Activated T-cell treated with anti-CD3 and anti-CD28 coated beads, Interleukin-2, amount 50 U/mL, for 4 hours (primary cell): ENCODE results near the gene FAM114A2. TPM values are rescaled to one million over a fixed set of nuclear protein-coding genes. Genes with fewer than 3 reads are reported as not detected.
"Not testable (repeated sequence)": the region's sequence is repeated elsewhere in the genome, so short reads cannot be mapped to it uniquely, and the experiment has no call there.

ENCODE experiments used
- ATAC-seq, 2 donors: fragments of 200-7000 bp; cut with Tn5 transposase; one replicate each; pipeline ENCODE4 v1.10.0; 2021
- DNase-seq: peaks from one replicate; pipeline ENCODE4 v3.0.0-alpha.2; 2020
- H3K27me3 Mint-ChIP-seq: one replicate; pipeline ENCODE4 v1.8.0; 2021; ENCODE audit warnings: low read depth, mixed read lengths
- H3K36me3 Mint-ChIP-seq: one replicate; pipeline ENCODE4 v1.8.0; 2022; ENCODE audit warnings: mixed read lengths; ENCODE audit not compliant: insufficient read depth
- H3K4me1 Mint-ChIP-seq: one replicate; pipeline ENCODE4 v1.8.0; 2021; ENCODE audit warnings: low read depth, mixed read lengths
- H3K4me3 Mint-ChIP-seq: one replicate; pipeline ENCODE4 v1.8.0; 2021; ENCODE audit warnings: mild to moderate bottlenecking, moderate library complexity, mixed read lengths
- H3K9me3 Mint-ChIP-seq: one replicate; pipeline ENCODE4 v1.8.0; 2021; ENCODE audit warnings: mixed read lengths
- total RNA-seq, 3 donors: library from RNA; stranded (reverse); gene quantifications; one replicate each; pipeline ENCODE4 v1.2.1, GENCODE V29; 2021

FAM114A2 gene
- total RNA-seq, 3 donors from 2014 or later, result 21.7 to 25.6 (median 24.3) TPM

DNA sequence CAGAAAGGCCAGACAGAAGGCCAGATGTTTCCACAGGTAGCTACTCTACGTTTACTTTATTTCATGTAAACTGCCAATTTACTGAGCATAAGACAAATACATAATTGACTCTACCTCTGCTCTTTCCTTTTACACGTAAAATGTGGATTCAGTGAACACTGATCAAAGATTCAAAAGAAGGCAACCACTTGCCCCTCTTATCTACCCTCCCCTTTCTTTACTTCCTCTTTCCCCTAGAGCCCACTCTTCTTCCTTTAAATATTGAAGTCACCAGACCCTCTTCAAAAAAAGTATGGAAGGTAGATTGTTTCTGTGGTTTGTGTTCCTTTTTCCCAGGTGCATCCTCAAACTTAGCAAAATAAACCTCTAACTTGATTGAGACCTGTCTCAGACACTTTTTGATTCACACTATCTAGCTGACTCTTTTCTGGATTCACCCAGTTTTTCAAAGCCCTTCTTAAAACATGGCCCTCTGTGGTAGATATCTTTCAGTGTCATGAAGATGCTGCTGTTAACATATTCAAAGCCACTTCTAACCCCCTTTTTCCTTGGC, 6.7 kb downstream of the FAM114A2 start:
- no peak for DNase-seq
- peaks cover 4% of the 10 kb centered on the region for H3K4me1 Mint-ChIP-seq
- peaks cover 41% of the 10 kb centered on the region for H3K36me3 Mint-ChIP-seq
- no peak for ATAC-seq
- H3K27me3 Mint-ChIP-seq, result no peaks in the 10 kb centered on the region
- no peaks in the 10 kb centered on the region for H3K9me3 Mint-ChIP-seq
- H3K4me3 Mint-ChIP-seq, result no peak overlapping the region

DNA sequence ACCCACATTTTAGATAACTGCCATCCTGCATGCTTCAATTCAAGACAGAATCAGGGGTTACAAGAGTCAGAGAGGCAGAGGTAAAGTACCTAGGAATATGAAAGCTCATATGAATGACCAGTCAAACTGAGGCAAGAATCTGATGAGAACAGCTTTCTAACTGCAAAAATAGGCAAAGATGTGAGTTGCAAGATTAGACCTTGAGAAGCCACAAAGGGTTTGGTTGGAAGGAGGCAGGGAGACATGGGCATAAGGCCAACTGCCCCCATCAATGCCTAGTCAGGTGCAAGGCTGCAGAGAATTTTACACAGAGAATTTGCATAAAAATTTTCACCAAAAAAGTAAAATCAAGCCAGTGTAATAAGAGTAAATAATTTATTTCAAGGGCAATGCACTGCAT, 12.8 kb downstream of the FAM114A2 start:
- Mint-ChIP-seq H3K4me3 (no peak overlapping the region), H3K36me3 (peaks cover 55% of the 10 kb centered on the region), H3K9me3 (no peaks in the 10 kb centered on the region), H3K27me3 (no peaks in the 10 kb centered on the region), H3K4me1 (no peaks in the 10 kb centered on the region)
- ATAC-seq, result no peak
- DNase-seq, result no peak

DNA sequence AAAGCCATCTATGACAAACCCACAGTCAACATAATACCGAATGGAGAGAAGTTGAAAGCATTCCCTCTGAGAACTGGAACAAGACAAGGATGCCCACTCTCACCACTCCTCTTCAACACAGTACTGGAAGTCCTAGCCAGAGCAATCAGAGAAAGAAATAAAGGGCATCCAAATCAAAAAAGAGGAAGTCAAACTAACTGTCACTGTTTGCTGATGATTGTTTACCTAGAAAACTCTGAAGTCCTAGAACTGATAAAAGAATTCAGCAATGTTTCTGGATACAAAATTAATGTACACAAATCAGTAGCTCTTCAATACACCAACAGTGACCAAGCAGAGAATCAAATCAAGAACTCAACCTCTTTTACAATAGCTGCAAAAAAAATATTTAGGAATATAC, 19.8 kb downstream of the FAM114A2 start:
- DNase-seq, ATAC-seq, H3K9me3 Mint-ChIP-seq, H3K4me3 Mint-ChIP-seq, H3K27me3 Mint-ChIP-seq: not testable (repeated sequence)
- peaks cover 79% of the 10 kb centered on the region for H3K36me3 Mint-ChIP-seq
- H3K4me1 Mint-ChIP-seq, result peaks cover 14% of the 10 kb centered on the region

DNA sequence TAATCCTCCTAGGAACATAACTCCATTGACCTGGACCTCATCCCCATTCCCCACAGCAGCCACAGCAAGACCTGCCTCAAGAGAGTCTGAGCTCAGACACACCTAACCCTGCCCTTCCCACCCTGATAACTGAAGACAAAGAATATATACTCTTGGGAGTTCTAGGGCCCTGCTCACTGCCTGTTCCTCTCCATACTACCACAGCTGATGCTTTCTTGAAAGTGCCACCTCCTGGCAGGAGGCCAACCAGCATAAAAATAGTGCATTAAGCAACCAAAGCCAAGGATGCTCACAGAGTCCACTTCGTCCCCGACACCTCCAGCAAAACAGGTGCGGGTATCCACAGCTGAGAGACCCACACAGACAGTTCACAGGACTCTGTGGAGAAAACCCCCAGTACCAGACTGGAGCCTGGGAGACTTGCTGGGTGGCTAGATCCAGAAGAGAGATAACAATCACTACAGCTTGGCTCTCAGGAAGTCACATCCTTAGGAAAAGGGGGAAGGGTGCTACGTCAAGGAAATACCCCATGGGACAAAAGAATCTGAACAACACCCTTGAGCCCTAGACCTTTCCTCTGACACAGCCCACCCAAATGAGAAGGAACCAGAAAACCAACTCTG, 23.5 kb downstream of the FAM114A2 start:
- no peaks in the 10 kb centered on the region for H3K9me3 Mint-ChIP-seq
- H3K36me3 Mint-ChIP-seq, result peaks cover 67% of the 10 kb centered on the region
- H3K4me1 Mint-ChIP-seq, result peaks cover 11% of the 10 kb centered on the region
- no peak overlapping the region for H3K4me3 Mint-ChIP-seq
- no peaks in the 10 kb centered on the region for H3K27me3 Mint-ChIP-seq
- DNase-seq (no peak), ATAC-seq (no peak)

DNA sequence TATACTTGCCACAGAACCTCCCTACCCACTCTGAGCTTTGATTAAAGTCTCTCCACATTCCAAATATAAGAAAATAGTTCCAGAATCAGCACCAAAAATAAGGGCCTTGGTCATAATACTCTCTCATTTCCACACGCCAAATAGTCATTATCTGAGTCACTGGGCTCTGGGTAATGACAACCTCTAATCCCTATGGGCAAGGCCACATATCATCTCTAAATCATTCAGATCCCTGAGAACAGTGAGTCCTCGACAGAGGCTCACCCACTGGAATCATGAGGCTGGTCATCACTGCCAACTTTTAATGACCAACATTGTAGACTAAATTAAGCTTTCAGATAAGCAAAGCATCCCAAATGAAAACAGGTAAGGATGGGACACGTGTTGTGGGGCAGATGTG, 28.1 kb downstream of the FAM114A2 start:
- Mint-ChIP-seq H3K4me1 (peaks cover 1% of the 10 kb centered on the region), H3K36me3 (peaks cover 54% of the 10 kb centered on the region), H3K4me3 (no peak overlapping the region), H3K27me3 (no peaks in the 10 kb centered on the region), H3K9me3 (no peaks in the 10 kb centered on the region)
- DNase-seq (no peak), ATAC-seq (no peak)

DNA sequence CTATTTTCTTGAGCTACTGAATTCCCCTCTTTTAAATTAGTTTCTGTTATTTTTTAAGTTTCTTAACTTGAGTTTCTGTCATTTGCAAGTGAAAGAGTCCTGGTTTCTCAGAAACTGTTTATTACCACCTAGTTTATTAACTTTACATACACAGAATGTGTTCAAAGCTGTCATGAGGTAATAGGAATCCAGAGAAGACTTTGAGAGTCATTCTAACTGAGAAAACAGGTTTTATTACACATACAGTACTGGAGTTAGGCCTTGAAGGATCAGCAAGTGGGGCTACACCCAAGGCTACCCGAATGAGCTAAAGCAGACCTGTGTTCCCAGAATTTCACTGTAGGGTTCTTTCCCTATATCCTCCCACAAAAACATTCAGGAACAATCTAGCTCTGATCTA, 33.1 kb downstream of the FAM114A2 start:
- H3K4me1 Mint-ChIP-seq, result no peaks in the 10 kb centered on the region
- H3K4me3 Mint-ChIP-seq, result no peak overlapping the region
- DNase-seq, result no peak
- no peak for ATAC-seq
- no peaks in the 10 kb centered on the region for H3K9me3 Mint-ChIP-seq
- H3K27me3 Mint-ChIP-seq, result no peaks in the 10 kb centered on the region
- H3K36me3 Mint-ChIP-seq, result peaks cover 40% of the 10 kb centered on the region

DNA sequence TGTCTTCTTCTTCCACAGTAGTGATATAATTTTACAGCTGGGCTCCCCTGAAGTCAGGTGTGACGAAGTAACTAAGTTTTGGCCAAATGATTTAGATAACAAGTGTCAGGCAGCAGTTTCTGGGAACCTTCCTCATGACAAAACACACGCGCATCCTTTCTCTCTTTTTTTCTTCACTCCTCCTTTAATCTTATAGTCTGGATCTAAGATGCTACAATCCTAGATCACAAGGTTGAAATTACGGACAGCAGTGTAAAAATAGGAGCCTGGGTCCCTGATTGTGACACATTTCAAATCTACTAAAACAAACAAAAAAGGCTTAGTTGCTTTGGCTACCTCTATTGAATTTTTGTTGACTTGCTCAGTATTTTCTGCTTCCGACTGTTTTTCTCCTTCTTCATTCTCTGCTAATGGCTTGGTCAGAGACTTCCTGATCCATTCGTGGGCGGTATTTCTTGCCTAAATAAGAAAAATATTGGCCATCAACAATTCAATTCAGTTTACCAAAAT, 36.1 kb downstream of the FAM114A2 start:
- Mint-ChIP-seq H3K4me1 (no peaks in the 10 kb centered on the region), H3K9me3 (peaks cover 8% of the 10 kb centered on the region), H3K4me3 (no peak overlapping the region), H3K36me3 (peaks cover 44% of the 10 kb centered on the region), H3K27me3 (no peaks in the 10 kb centered on the region)
- ATAC-seq (no peak), DNase-seq (no peak)

DNA sequence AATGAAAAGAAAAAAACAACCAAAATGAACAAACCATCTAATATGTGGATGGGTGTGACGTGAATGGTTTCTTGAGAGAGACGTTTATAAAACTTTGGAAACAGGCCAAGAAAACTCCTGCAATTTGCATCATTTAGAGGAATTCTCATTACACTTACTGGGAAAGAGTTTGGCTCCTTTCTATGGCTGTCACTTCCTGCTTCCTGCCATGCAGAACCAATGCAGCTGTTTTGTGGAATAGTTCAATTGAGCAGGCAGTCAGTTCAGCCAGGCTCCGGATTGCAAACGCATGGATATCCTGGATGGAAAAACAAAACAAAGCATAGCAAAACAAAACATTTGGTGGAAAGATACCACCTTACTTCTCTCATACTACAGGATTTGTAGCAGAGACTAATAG, 36.6 kb downstream of the FAM114A2 start:
- ATAC-seq (no peak), DNase-seq (no peak)
- no peaks in the 10 kb centered on the region for H3K4me1 Mint-ChIP-seq
- no peak overlapping the region for H3K4me3 Mint-ChIP-seq
- H3K36me3 Mint-ChIP-seq, result peaks cover 48% of the 10 kb centered on the region
- H3K27me3 Mint-ChIP-seq, result no peaks in the 10 kb centered on the region
- H3K9me3 Mint-ChIP-seq, result peaks cover 8% of the 10 kb centered on the region

DNA sequence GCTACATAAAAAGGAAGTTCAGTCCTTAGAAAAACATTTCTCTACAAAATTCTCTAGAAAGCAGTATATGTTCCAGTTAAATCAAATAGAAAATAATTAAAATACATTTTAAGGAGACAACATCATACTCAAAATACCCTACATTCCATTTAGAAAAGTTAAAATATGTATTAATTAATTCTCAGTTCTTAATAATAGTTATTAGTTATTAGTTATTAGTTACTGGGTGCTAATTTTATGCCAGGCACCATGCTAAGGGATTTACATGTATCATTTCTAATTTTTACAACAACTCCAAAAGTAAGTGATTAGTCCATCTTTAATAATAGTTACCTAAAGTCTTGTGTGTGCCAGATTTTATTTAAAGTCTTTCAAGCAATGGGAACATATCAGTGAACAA, 38.0 kb downstream of the FAM114A2 start:
- Mint-ChIP-seq H3K4me1 (no peaks in the 10 kb centered on the region), H3K9me3 (peaks cover 8% of the 10 kb centered on the region), H3K36me3 (peaks cover 52% of the 10 kb centered on the region), H3K27me3 (no peaks in the 10 kb centered on the region), H3K4me3 (no peak overlapping the region)
- no peak for ATAC-seq
- no peak for DNase-seq

DNA sequence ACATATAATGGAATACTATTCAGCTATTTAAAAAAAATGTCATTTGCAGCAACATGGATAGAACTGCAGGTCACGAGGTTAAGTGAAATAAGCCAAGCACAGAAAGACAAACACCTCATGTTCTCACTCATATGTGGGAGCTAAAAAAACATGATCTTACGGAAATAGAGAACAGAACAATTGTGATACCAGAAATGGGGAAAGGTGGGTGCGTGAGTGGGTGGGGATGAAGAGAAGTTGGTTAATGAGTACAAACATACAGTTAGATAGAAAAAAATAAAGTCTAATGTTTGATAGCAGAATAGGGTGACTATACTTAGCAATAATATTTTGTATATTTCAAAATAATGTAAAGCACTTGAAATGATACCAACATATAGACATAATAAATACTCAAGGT, 38.7 kb downstream of the FAM114A2 start:
- ATAC-seq (no peak), DNase-seq (no peak)
- peaks cover 53% of the 10 kb centered on the region for H3K36me3 Mint-ChIP-seq
- peaks cover 8% of the 10 kb centered on the region for H3K9me3 Mint-ChIP-seq
- H3K4me3 Mint-ChIP-seq, result no peak overlapping the region
- H3K27me3 Mint-ChIP-seq, result no peaks in the 10 kb centered on the region
- no peaks in the 10 kb centered on the region for H3K4me1 Mint-ChIP-seq

DNA sequence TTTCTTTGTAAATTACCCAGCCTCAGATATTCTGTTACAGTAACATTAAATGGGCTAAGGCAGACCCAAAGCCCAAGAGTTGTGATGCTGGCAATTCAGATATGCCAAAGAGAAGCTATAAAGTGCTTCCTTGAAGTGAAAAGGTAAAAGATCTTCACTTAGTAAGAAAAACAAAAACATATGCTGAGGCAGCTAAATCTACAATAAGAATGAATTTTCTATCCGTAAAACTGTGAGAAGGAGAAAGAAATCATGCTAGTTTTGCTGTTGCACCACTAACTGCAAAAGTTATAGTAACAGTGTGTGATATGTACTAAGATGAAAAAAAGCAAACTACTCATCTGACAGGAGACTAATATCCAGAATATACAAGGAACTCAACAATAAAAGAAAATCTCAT, 39.9 kb downstream of the FAM114A2 start:
- Mint-ChIP-seq H3K36me3 (peaks cover 58% of the 10 kb centered on the region), H3K4me3 (no peak overlapping the region), H3K9me3 (peaks cover 8% of the 10 kb centered on the region), H3K27me3 (no peaks in the 10 kb centered on the region), H3K4me1 (no peaks in the 10 kb centered on the region)
- DNase-seq (no peak), ATAC-seq (no peak)

DNA sequence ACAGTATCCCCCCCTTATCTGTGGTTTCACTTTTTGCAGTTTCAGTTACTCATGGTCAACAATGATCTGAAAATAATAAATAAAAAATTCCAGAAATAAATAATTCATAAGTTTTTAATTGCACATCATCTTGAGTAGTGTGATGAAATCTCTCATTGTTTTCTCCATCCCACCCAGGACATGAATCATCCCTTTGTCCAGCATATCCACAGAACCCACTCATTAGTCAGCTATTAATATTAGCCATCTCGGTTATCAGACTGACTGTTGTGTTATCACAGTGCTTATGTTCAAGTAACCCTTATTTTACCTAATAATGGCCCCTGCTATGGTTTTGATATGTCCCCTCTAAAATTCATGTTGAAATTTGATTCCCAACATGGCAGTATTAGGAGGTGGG, 40.7 kb downstream of the FAM114A2 start:
- Mint-ChIP-seq H3K4me3 (no peak overlapping the region), H3K4me1 (no peaks in the 10 kb centered on the region), H3K9me3 (peaks cover 8% of the 10 kb centered on the region), H3K36me3 (peaks cover 58% of the 10 kb centered on the region), H3K27me3 (no peaks in the 10 kb centered on the region)
- no peak for ATAC-seq
- DNase-seq, result no peak

DNA sequence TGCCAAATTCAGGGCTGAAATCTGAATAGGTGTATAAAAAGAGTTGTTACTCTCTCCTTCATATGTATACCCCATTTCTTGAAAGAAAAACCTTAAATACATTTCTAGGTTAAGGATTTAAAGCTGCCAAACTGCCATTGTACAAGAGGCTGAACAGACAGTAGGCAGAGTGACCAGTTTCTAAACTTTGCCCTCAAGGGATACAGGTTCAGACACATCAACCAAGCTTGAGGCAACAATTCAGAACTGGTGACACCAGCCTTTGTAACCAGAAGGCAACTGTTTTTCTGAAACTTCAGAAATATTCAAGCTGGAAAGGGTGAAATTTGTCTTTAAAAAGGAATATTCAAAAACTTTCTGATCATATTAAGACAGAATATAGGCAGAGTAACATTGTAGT, 47.5 kb downstream of the FAM114A2 start:
- Mint-ChIP-seq H3K4me3 (no peak overlapping the region), H3K36me3 (peaks cover 28% of the 10 kb centered on the region), H3K4me1 (no peaks in the 10 kb centered on the region)

DNA sequence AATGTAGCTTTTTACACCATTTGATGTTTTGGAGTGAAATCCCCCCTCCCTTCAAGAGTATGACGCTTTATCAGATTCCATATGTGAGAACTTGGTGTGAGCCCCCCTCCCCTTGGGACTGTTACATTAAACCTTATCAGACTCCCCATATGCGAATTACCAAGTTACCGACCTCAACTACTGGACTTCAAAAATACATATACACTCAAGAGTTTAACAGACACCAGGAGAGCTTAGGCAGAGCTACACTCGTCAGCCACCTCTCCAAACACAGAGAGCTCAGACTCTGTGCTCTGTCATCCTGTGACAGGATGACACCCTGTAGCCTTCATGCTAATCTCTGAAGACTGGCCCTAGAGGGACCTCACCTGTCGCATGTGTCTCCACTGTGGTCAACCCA, 50.2 kb downstream of the FAM114A2 start:
- no peak for DNase-seq
- no peak overlapping the region for H3K4me3 Mint-ChIP-seq
- H3K4me1 Mint-ChIP-seq, result no peaks in the 10 kb centered on the region
- ATAC-seq, result no peak
- H3K9me3 Mint-ChIP-seq, result no peaks in the 10 kb centered on the region
- H3K36me3 Mint-ChIP-seq, result peaks cover 12% of the 10 kb centered on the region
- no peaks in the 10 kb centered on the region for H3K27me3 Mint-ChIP-seq

More for the DNA sequence above, 47.5 kb downstream of the FAM114A2 start:
- Mint-ChIP-seq H3K9me3 (no peaks in the 10 kb centered on the region), H3K27me3 (no peaks in the 10 kb centered on the region)
- ATAC-seq (no peak), DNase-seq (no peak)

DNA sequence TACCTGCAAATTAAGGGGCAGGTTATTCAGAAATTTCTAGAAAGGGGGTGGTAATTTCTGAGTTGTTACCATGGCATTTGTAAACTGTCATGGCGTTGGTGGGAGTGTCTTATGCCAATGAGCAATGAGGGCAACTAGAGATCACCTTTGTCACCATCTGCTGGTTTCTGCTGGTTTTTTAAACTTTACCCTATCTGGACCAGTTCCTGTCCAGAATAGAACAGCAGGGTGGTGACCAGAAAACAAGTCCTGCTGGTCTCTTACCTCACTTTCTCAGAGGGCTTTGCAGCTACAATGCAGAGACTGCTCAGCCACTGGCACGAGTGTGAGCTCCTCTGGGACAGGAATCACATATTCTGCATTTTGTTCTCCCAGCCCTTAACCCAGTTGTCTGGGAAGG, 51.4 kb downstream of the FAM114A2 start:
- DNase-seq (no peak), ATAC-seq (no peak)
- Mint-ChIP-seq H3K4me3 (no peak overlapping the region), H3K4me1 (no peaks in the 10 kb centered on the region), H3K36me3 (peaks cover 12% of the 10 kb centered on the region), H3K9me3 (no peaks in the 10 kb centered on the region), H3K27me3 (no peaks in the 10 kb centered on the region)
